Activated T-helper 1 cell treated with anti-CD3 and anti-CD28 coated beads, Interleukin-12 subunit alpha, Interleukin-12 subunit beta, Interleukin-2, Interleukin-4 antibody, amounts not matched to agents 30 ng/mL and 10 ng/mL and 1 ng/mL, durations not matched to agents 14 hours and 24 hours and 36 hours (primary cell): ENCODE results near the gene MYL12B. TPM values are rescaled to one million over a fixed set of nuclear protein-coding genes. Genes with fewer than 3 reads are reported as not detected.

ENCODE experiments used
- total RNA-seq: library from RNA; stranded (reverse); gene quantifications from 2 replicates; pipeline ENCODE4 v1.2.3, GENCODE V29; 2022

Gene MYL12B
- total RNA-seq, 1 donor from 2014 or later, result 235 TPM

Other genes starting within 250 kb of the MYL12B start
- 86.6 and 91.8 TPM in 2 replicates for gene LPIN2, start 249.0 kb upstream of the MYL12B start, total RNA-seq
- gene MYOM1, start 42.2 kb upstream of the MYL12B start, total RNA-seq, result 0.22 and 1.4 TPM in 2 replicates
- gene MYL12A, start 14.3 kb upstream of the MYL12B start, total RNA-seq, result 330 and 334 TPM in 2 replicates
- 47.7 and 52.1 TPM in 2 replicates for gene TGIF1, start 188.0 kb downstream of the MYL12B start, total RNA-seq